Measurements from ENCODE around the gene FNIP2.
"Not testable (repeated sequence)": the region's sequence is repeated elsewhere in the genome, so short reads cannot be mapped to it uniquely, and the experiment has no call there.

FNIP2 gene

GRCh38 chr4:158758703-158759102 lies 10.1 kb upstream of the FNIP2 start:
- no peaks in the 10 kb centered on the region for H3K9me2 ChIP-seq (replicated peaks; ENCODE audit: low read depth, low read length)
- H3K9ac ChIP-seq (ENCODE audit: low read depth, low read length, poor library complexity, severe bottlenecking): no peak overlapping the region
- H3F3A ChIP-seq (ENCODE audit: low read depth): no peaks in the 10 kb centered on the region
- no peaks in the 10 kb centered on the region for H3K4me1 ChIP-seq (ENCODE audit: insufficient read depth, low read length, poor library complexity, severe bottlenecking)
- H3K9me3 ChIP-seq (ENCODE audit: insufficient read depth, low read depth, low read length): no peaks in the 10 kb centered on the region
- H2AFZ ChIP-seq (ENCODE audit: low read length): no peak overlapping the region
- no peaks in the 10 kb centered on the region for H4K20me1 ChIP-seq (ENCODE audit: insufficient read depth, low read length, poor library complexity, severe bottlenecking)
- H3K27me3 ChIP-seq (ENCODE audit: insufficient read depth, low read length, poor library complexity, severe bottlenecking): no peaks in the 10 kb centered on the region
- H3K79me2 ChIP-seq (ENCODE audit: insufficient read depth, low read length): no peaks in the 10 kb centered on the region
- no peak overlapping the region for H3K4me2 ChIP-seq (ENCODE audit: low read depth, low read length, poor library complexity, severe bottlenecking)
- H3K36me3 ChIP-seq (ENCODE audit: insufficient read depth, low read length): no peaks in the 10 kb centered on the region
- TF ChIP-seq EZH2phosphoT487 (IDR thresholded peaks at IDR 0.05; ENCODE audit: borderline replicate concordance) (no peak), CTCF (conservative IDR thresholded peaks at IDR 0.05; ENCODE audit: low read length) (no peak)
- H3K4me3 ChIP-seq (ENCODE audit: low read length, poor library complexity, severe bottlenecking): no peak overlapping the region

GRCh38 chr4:158759539-158759938 lies 9.3 kb upstream of the FNIP2 start:
- not testable (repeated sequence) for H3K4me3 ChIP-seq (ENCODE audit: low read length, poor library complexity, severe bottlenecking); H3K79me2 ChIP-seq (ENCODE audit: insufficient read depth, low read length); H3K9me3 ChIP-seq (ENCODE audit: insufficient read depth, low read depth, low read length); H3K4me1 ChIP-seq (ENCODE audit: insufficient read depth, low read length, poor library complexity, severe bottlenecking); H3K27me3 ChIP-seq (ENCODE audit: insufficient read depth, low read length, poor library complexity, severe bottlenecking); H3K9ac ChIP-seq (ENCODE audit: low read depth, low read length, poor library complexity, severe bottlenecking); H3K9me2 ChIP-seq (replicated peaks; ENCODE audit: low read depth, low read length); H3K36me3 ChIP-seq (ENCODE audit: insufficient read depth, low read length); H3K4me2 ChIP-seq (ENCODE audit: low read depth, low read length, poor library complexity, severe bottlenecking); H2AFZ ChIP-seq (ENCODE audit: low read length); H4K20me1 ChIP-seq (ENCODE audit: insufficient read depth, low read length, poor library complexity, severe bottlenecking); H3F3A ChIP-seq (ENCODE audit: low read depth)

- H4K20me1 ChIP-seq (ENCODE audit: insufficient read depth, low read length, poor library complexity, severe bottlenecking): no peaks in the 10 kb centered on the region
- TF ChIP-seq EZH2phosphoT487 (IDR thresholded peaks at IDR 0.05; ENCODE audit: borderline replicate concordance) (no peak), CTCF (conservative IDR thresholded peaks at IDR 0.05; ENCODE audit: low read length) (no peak)
- H3K27me3 ChIP-seq (ENCODE audit: insufficient read depth, low read length, poor library complexity, severe bottlenecking): no peaks in the 10 kb centered on the region
- H3K9me3 ChIP-seq (ENCODE audit: insufficient read depth, low read depth, low read length): no peaks in the 10 kb centered on the region
- no peaks in the 10 kb centered on the region; the same call in 1 of the 2 replicates for H3F3A ChIP-seq (ENCODE audit: low read depth)
- no peaks in the 10 kb centered on the region for H3K4me1 ChIP-seq (ENCODE audit: insufficient read depth, low read length, poor library complexity, severe bottlenecking)
- no peak overlapping the region for H3K4me3 ChIP-seq (ENCODE audit: low read length, poor library complexity, severe bottlenecking)
- H3K9me2 ChIP-seq (replicated peaks; ENCODE audit: low read depth, low read length): no peaks in the 10 kb centered on the region
- H2AFZ ChIP-seq (ENCODE audit: low read length): no peak overlapping the region
- H3K9ac ChIP-seq (ENCODE audit: low read depth, low read length, poor library complexity, severe bottlenecking): no peak overlapping the region
- H3K79me2 ChIP-seq (ENCODE audit: insufficient read depth, low read length): no peaks in the 10 kb centered on the region
- no peak overlapping the region for H3K4me2 ChIP-seq (ENCODE audit: low read depth, low read length, poor library complexity, severe bottlenecking)
- H3K36me3 ChIP-seq (ENCODE audit: insufficient read depth, low read length): no peaks in the 10 kb centered on the region
Observed at GRCh38 chr4:158760866-158761265, 8.0 kb upstream of the FNIP2 start.

GRCh38 chr4:158762553-158762952 lies 6.3 kb upstream of the FNIP2 start:
- no peaks in the 10 kb centered on the region for H3K9me3 ChIP-seq (ENCODE audit: insufficient read depth, low read depth, low read length)
- no peaks in the 10 kb centered on the region; the same call in 1 of the 2 replicates for H3F3A ChIP-seq (ENCODE audit: low read depth)
- no peaks in the 10 kb centered on the region for H3K36me3 ChIP-seq (ENCODE audit: insufficient read depth, low read length)
- no peaks in the 10 kb centered on the region for H4K20me1 ChIP-seq (ENCODE audit: insufficient read depth, low read length, poor library complexity, severe bottlenecking)
- no peaks in the 10 kb centered on the region for H3K9me2 ChIP-seq (replicated peaks; ENCODE audit: low read depth, low read length)
- no peak for TF ChIP-seq CTCF (conservative IDR thresholded peaks at IDR 0.05; ENCODE audit: low read length)
- TF ChIP-seq EZH2phosphoT487 (IDR thresholded peaks at IDR 0.05; ENCODE audit: borderline replicate concordance): no peak
- no peak overlapping the region for H3K9ac ChIP-seq (ENCODE audit: low read depth, low read length, poor library complexity, severe bottlenecking)
- H3K79me2 ChIP-seq (ENCODE audit: insufficient read depth, low read length): no peaks in the 10 kb centered on the region
- H3K4me2 ChIP-seq (ENCODE audit: low read depth, low read length, poor library complexity, severe bottlenecking): no peak overlapping the region
- H3K27me3 ChIP-seq (ENCODE audit: insufficient read depth, low read length, poor library complexity, severe bottlenecking): no peaks in the 10 kb centered on the region
- H2AFZ ChIP-seq (ENCODE audit: low read length): no peak overlapping the region
- no peak overlapping the region for H3K4me3 ChIP-seq (ENCODE audit: low read length, poor library complexity, severe bottlenecking)
- H3K4me1 ChIP-seq (ENCODE audit: insufficient read depth, low read length, poor library complexity, severe bottlenecking): peaks cover 3% of the 10 kb centered on the region
